HEK293T (cell line): ENCODE measurements around the gene C16orf86.

Experiments
- CTCF ChIA-PET: fragments of 350-600 bp; formaldehyde crosslinking; extraction: SDS; loops from one replicate; lab custom pipeline; 2021; ENCODE audit warnings: antibody characterized with exemption, inconsistent platforms; lab: Yijun Ruan, JAX
- POLR2A ChIA-PET: fragments of 350-600 bp; formaldehyde crosslinking; extraction: SDS; loops from one replicate; lab custom pipeline; 2020; ENCODE audit warnings: antibody characterized with exemption, inconsistent platforms; lab: Yijun Ruan, JAX
- DNase-seq: peaks from one replicate; pipeline ENCODE4 v3.0.0; 2012; ENCODE audit warnings: mixed read lengths; ENCODE audit errors: extremely low spot score
- ARNT ChIP-seq: fragments of 450-650 bp; IDR thresholded peaks from 2 replicates; pipeline ENCODE4 v1.6.1; 2017; ENCODE audit warnings: mild to moderate bottlenecking
- BHLHE40 ChIP-seq: fragments of 450-650 bp; IDR thresholded peaks from 2 replicates; pipeline ENCODE4 v1.6.1; 2016; ENCODE audit warnings: mild to moderate bottlenecking, moderate library complexity, borderline replicate concordance
- CTBP1 ChIP-seq: fragments of 450-650 bp; IDR thresholded peaks from 2 replicates; pipeline ENCODE4 v1.6.1; 2016; ENCODE audit warnings: borderline replicate concordance
- ELF4 ChIP-seq: fragments of 450-650 bp; IDR thresholded peaks from 2 replicates; pipeline ENCODE4 v1.6.1; 2017; ENCODE audit warnings: antibody characterized with exemption
- FOXA1 ChIP-seq: fragments of 450-650 bp; IDR thresholded peaks from 2 replicates; pipeline ENCODE4 v1.6.1; 2016; ENCODE audit warnings: mild to moderate bottlenecking
- FOXK2 ChIP-seq: fragments of 450-650 bp; IDR thresholded peaks from 2 replicates; pipeline ENCODE4 v1.6.1; 2016; ENCODE audit warnings: mild to moderate bottlenecking
- FOXM1 ChIP-seq: fragments of 450-650 bp; IDR thresholded peaks from 2 replicates; pipeline ENCODE4 v1.6.1; 2017; ENCODE audit warnings: mild to moderate bottlenecking, borderline replicate concordance
- HDGF ChIP-seq: fragments of 450-650 bp; IDR thresholded peaks from 2 replicates; pipeline ENCODE4 v1.6.1; 2017; ENCODE audit warnings: antibody characterized with exemption, borderline replicate concordance
- L3MBTL2 ChIP-seq: fragments of 450-650 bp; conservative IDR thresholded peaks from 2 replicates; pipeline ENCODE4 v1.6.1; 2016; ENCODE audit warnings: mild to moderate bottlenecking
- LEF1 ChIP-seq: fragments of 450-650 bp; IDR thresholded peaks from 2 replicates; pipeline ENCODE4 v1.6.1; 2017; ENCODE audit warnings: mild to moderate bottlenecking, borderline replicate concordance
- NFRKB ChIP-seq: fragments of 450-650 bp; IDR thresholded peaks from 2 replicates; pipeline ENCODE4 v1.6.1; 2016; ENCODE audit warnings: mild to moderate bottlenecking, moderate library complexity
- PKNOX1 ChIP-seq: fragments of 450-650 bp; IDR thresholded peaks from 2 replicates; pipeline ENCODE4 v1.6.1; 2016
- SP1 ChIP-seq: fragments of 450-650 bp; IDR thresholded peaks from 2 replicates; pipeline ENCODE4 v1.6.1; 2017
- SUZ12 ChIP-seq: fragments of 450-650 bp; IDR thresholded peaks from 2 replicates; pipeline ENCODE4 v1.6.1; 2016; ENCODE audit warnings: mild to moderate bottlenecking
- TARDBP ChIP-seq: fragments of 450-650 bp; IDR thresholded peaks from 2 replicates; pipeline ENCODE4 v1.6.1; 2016
- ZNF384 ChIP-seq: fragments of 450-650 bp; IDR thresholded peaks from 2 replicates; pipeline ENCODE4 v1.6.1; 2016

Gene C16orf86

DNA sequence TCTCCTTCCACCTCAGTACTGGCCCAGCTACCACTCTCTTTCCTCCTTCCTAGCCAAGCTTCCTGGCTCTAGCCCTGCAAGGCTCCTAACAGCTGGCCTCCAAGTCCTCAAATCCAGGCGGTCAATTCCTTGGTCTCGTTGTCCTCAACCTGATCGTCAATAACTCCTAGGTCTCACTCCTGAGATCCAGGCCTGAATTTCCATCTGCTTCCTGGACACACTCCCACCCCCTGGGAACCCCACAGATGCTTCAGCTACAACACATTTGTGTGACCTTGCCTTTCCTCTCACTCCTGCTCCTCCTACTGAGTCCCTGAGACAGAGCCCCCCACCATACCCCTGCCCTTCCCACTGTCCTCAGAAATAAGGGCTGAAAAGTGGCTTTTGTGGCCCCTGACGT is 2.4 kb upstream of the C16orf86 start:
- ChIA-PET CTCF (interaction anchor here (1.5 to 5.7 kb wide), 3 partner anchors 9 to 143 kb away, joined by 6 to 31 read pairs (median 7); no protein-coding TSS in a partner anchor), POLR2A (interaction anchor here (2.2 kb wide), 1 partner anchor 143 kb away, joined by 7 read pairs; no protein-coding TSS in a partner anchor)
- no peak for TF ChIP-seq ARNT
- DNase-seq: no peak

- POLR2A ChIA-PET: interaction anchor here (2.6 kb wide), 1 partner anchor 102 kb away, joined by 8 read pairs; the partner anchor contains the start of gene CTCF
Observed at GRCh38 chr16:67664871-67665270, 1.7 kb upstream of the C16orf86 start.

DNA sequence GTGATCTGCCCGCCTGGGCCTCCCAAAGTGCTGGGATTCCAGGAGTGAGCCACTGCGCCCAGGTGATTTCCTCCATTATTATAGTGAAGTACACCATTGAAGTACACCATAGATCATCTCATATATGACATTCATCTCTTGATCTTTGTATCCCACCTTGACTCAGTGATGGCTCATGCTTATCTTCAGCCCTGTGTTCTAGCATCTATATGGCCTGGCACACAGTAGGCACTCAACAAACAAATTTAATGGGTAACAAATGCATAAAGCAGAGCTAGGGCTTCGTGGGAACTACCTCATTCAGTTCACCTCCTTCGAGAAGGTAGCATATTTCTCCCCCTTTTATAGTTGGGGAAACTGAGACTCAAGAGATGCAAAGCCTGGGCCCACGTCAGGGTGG is 1.0 kb upstream of the C16orf86 start:
- CTCF ChIA-PET: interaction anchor here (2.2 to 5.7 kb wide), 2 partner anchors 119 to 145 kb away, joined by 9 to 31 read pairs; no protein-coding TSS in a partner anchor

More at GRCh38 chr16:67664871-67665270, 1.7 kb upstream of the C16orf86 start:
- DNase-seq: no peak
- CTCF ChIA-PET: interaction anchor here (5.7 kb wide), 1 partner anchor 144 kb away, joined by 31 read pairs; no protein-coding TSS in a partner anchor
- TF ChIP-seq SP1 (no peak), FOXK2 (no peak), FOXM1 (no peak), BHLHE40 (no peak), FOXA1 (no peak), ARNT (no peak), L3MBTL2 (no peak), HDGF (no peak), LEF1 (no peak), CTBP1 (no peak), TARDBP (no peak), NFRKB (no peak), PKNOX1 (no peak), ZNF384 (no peak), SUZ12 (no peak), ELF4 (no peak)

DNA sequence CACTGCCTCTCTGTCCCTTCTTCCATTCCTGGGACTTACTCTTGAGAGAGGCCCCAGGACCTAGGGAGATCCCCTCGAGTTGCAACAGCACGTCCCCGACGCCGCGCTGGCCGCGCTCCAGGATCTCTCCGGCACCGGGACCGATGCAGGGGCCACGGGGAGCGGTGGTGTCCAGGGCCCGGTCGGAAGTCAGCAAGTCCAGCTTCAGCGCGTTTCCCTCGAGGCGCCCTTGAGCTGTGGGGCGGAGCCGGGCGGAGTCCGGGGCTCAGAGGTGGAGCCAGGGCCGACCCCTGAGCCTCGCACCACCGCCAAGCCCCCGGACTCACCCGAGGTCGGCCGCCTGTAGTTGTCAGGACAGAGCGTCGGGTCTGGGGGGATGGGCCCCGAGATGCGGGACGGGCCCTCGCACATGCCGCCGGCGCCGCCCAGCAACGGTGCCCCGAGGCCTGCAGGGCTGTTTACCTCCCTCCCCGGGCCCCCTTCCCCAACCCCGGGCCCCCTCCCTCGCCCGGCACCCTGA is 522 bp upstream of the C16orf86 start:
- ChIA-PET POLR2A (interaction anchor here (0.6 to 2.6 kb wide), 4 partner anchors 53 to 269 kb away, joined by 3 to 8 read pairs (median 6); partner anchors contain the start of genes CTCF and GFOD2), CTCF (interaction anchor here (0.6 to 5.7 kb wide), 5 partner anchors 22 to 278 kb away, joined by 3 to 31 read pairs (median 4); partner anchors contain the start of gene LCAT)
- DNase-seq: no peak
- TF ChIP-seq FOXM1 (no peak), LEF1 (no peak), L3MBTL2 (peak; percentile 48; the same call in 1 of the 2 replicates), ARNT (no peak), SUZ12 (no peak)

More for the DNA sequence above, 1.0 kb upstream of the C16orf86 start:
- no peak for TF ChIP-seq SP1
- TF ChIP-seq ARNT: no peak
- no peak for TF ChIP-seq PKNOX1
- no peak for TF ChIP-seq CTBP1
- TF ChIP-seq FOXA1: no peak
- no peak for TF ChIP-seq NFRKB
- TF ChIP-seq FOXM1: no peak
- no peak for TF ChIP-seq BHLHE40
- TF ChIP-seq HDGF: no peak
- no peak for TF ChIP-seq TARDBP
- no peak for TF ChIP-seq SUZ12
- POLR2A ChIA-PET: interaction anchor here (1.3 to 2.6 kb wide), 3 partner anchors 54 to 270 kb away, joined by 6 to 8 read pairs (median 6); partner anchors contain the start of genes CTCF and GFOD2
- DNase-seq: no peak

DNA sequence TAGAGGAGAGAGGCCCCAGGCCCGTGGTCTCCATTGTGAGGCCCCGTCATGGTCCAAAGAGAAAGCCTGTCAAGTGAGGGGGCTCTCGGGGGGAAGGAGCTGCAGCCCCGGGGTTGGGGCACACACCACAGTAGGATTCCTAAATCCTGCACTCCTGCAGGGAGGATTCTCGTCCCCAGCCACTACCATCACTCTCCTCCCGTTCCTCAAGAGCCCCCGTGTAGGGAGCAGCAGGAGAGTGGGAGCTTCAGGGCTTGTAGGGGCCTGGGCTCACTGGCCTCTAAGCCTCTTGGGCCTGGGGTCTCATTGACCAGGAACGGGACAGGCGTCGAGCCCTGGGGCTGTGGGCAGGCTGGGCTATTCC is 821 bp downstream of the C16orf86 start:
- DNase-seq: no peak
- ChIA-PET CTCF (interaction anchor here (0.7 to 5.7 kb wide), 4 partner anchors 23 to 369 kb away, joined by 4 to 31 read pairs (median 6); no protein-coding TSS in a partner anchor), POLR2A (interaction anchor here (1.3 to 2.6 kb wide), 3 partner anchors 105 to 268 kb away, joined by 4 to 8 read pairs (median 6); partner anchors contain the start of gene CTCF)
- TF ChIP-seq HDGF: no peak
- no peak for TF ChIP-seq BHLHE40
- TF ChIP-seq ELF4: no peak
- no peak for TF ChIP-seq CTBP1
- no peak for TF ChIP-seq PKNOX1
- TF ChIP-seq SUZ12: no peak
- no peak for TF ChIP-seq FOXA1

- POLR2A ChIA-PET: interaction anchor here (1.3 to 2.3 kb wide), 2 partner anchors 147 to 267 kb away, joined by 4 to 6 read pairs; no protein-coding TSS in a partner anchor
- DNase-seq: peak; percentile 85
- no peak for TF ChIP-seq CTBP1
- TF ChIP-seq PKNOX1: peak; percentile 91
- CTCF ChIA-PET: interaction anchor here (1.9 to 5.7 kb wide), 3 partner anchors 24 to 147 kb away, joined by 4 to 31 read pairs (median 9); no protein-coding TSS in a partner anchor
Observed at GRCh38 chr16:67667817-67668494, 1.3 kb downstream of the C16orf86 start.
